CD4-positive, CD25-positive, alpha-beta regulatory T cell (primary cell): ENCODE measurements around the gene CSNK2B. TPM values are rescaled to one million over a fixed set of nuclear protein-coding genes. Genes with fewer than 3 reads are reported as not detected.

Experiments used
- ATAC-seq, 2 donors: fragments of 150-1000 bp; cut with Tn5 transposase; one replicate each; pipeline ENCODE4 v1.10.0; 2021; ENCODE audit warnings: low read depth in 2 of 2, moderate number of reproducible peaks in 2 of 2, moderate library complexity in 1 of 2
- DNase-seq, 3 donors: peaks; one replicate each; pipeline versions ENCODE4 v3.0.0 to v3.0.0-alpha.2; 2012 to 2022; ENCODE audit warnings: mixed read lengths in 1 of 3
- H3K27ac ChIP-seq: one replicate; pipeline ENCODE4 v1.7.0; 2013; ENCODE audit warnings: mild to moderate bottlenecking, low read length; ENCODE audit not compliant: insufficient read depth, poor library complexity, severe bottlenecking
- H3K27me3 ChIP-seq: one replicate; pipeline ENCODE4 v1.7.0; 2013; ENCODE audit warnings: low read length; ENCODE audit not compliant: control insufficient read depth, insufficient read depth
- H3K36me3 ChIP-seq: one replicate; pipeline ENCODE4 v1.7.0; 2013; ENCODE audit warnings: mild to moderate bottlenecking, low read length, moderate library complexity; ENCODE audit not compliant: control insufficient read depth, insufficient read depth
- H3K4me1 ChIP-seq: 2 replicates; pipeline ENCODE4 v1.7.0; 2013; ENCODE audit warnings: mild to moderate bottlenecking, low read length; ENCODE audit not compliant: insufficient read depth, control insufficient read depth, poor library complexity, severe bottlenecking
- H3K4me3 ChIP-seq: one replicate; pipeline ENCODE4 v1.7.0; 2013; ENCODE audit warnings: low read depth, mild to moderate bottlenecking, low read length, moderate library complexity
- H3K9me3 ChIP-seq, 2 experiments: 1 replicate in 1 of 2; 2 replicates in 1 of 2; pipeline ENCODE4 v1.7.0; 2013; ENCODE audit warnings: low read length in 2 of 2, mild to moderate bottlenecking in 1 of 2, moderate library complexity in 1 of 2; ENCODE audit not compliant: control insufficient read depth in 2 of 2
- H3K27ac Mint-ChIP-seq, 3 donors: one replicate each; pipeline ENCODE4 v1.8.0; 2020 to 2022; ENCODE audit warnings: mild to moderate bottlenecking in 3 of 3, mixed read lengths in 3 of 3, moderate library complexity in 2 of 3
- H3K27me3 Mint-ChIP-seq: one replicate; pipeline ENCODE4 v1.8.0; 2022; ENCODE audit warnings: mild to moderate bottlenecking, mixed read lengths
- H3K36me3 Mint-ChIP-seq: one replicate; pipeline ENCODE4 v1.8.0; 2020; ENCODE audit warnings: mixed read lengths
- H3K4me1 Mint-ChIP-seq, 4 donors: one replicate each; pipeline ENCODE4 v1.8.0; 2020 to 2022; ENCODE audit warnings: mixed read lengths in 4 of 4, mild to moderate bottlenecking in 1 of 4
- H3K4me3 Mint-ChIP-seq, 4 donors: one replicate each; pipeline ENCODE4 v1.8.0; 2020 to 2022; ENCODE audit warnings: mild to moderate bottlenecking in 4 of 4, mixed read lengths in 4 of 4, moderate library complexity in 3 of 4
- H3K9me3 Mint-ChIP-seq, 7 donors: one replicate each; pipeline ENCODE4 v1.8.0; 2020 to 2022; ENCODE audit warnings: mixed read lengths in 7 of 7, mild to moderate bottlenecking in 3 of 7, moderate library complexity in 2 of 7
- polyA plus RNA-seq, 4 donors: library from polyadenylated mRNA; unstranded; fragments of 300-500 nt; fragmentation: Illumina TruSeq; gene quantifications; one replicate each; pipeline ENCODE4 v1.2.3, GENCODE V29; 2021
- total RNA-seq: library from RNA; stranded (reverse); gene quantifications from one replicate; pipeline ENCODE4 v1.2.3, GENCODE V29; 2022

Gene CSNK2B
- total and polyA plus RNA-seq, 5 donors from 2014 or later = 141 to 285 (median 240) TPM

DNA sequence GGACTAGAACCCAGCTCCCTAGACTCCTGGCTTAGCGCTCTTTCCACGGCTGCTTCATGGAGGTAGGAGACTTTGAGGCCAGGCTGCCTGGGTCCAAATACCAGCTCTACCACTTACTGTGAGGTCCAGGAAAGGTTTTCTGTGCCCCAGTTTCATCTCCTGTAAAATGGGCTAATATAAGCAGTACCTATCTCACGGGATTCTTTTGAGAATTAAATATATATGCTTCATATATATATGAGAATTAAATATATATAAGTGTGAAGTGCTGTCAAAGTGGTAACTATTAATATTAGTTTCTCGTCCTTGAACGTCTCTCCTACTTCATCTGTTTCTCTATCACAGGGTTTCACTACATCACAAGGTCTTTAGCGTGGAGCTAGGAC, 25.2 kb downstream of the CSNK2B start:
- H3K4me1 Mint-ChIP-seq = peaks cover 0 to 3% (median 0%) of the 10 kb centered on the region in 4 donors
- no peaks in the 10 kb centered on the region for H3K4me1 ChIP-seq
- no peaks in the 10 kb centered on the region for H3K9me3 Mint-ChIP-seq
- H3K36me3 Mint-ChIP-seq = peaks cover 37% of the 10 kb centered on the region
- H3K27me3 ChIP-seq = no peaks in the 10 kb centered on the region
- DNase-seq = no peak
- H3K4me3 ChIP-seq = no peak overlapping the region
- peaks cover 78% of the 10 kb centered on the region for H3K36me3 ChIP-seq
- no peaks in the 10 kb centered on the region for H3K27me3 Mint-ChIP-seq
- ATAC-seq = no peak
- H3K27ac Mint-ChIP-seq = peak overlapping the region in 1 of 3 donors; percentile 22
- H3K27ac ChIP-seq = no peak overlapping the region
- no peak overlapping the region for H3K4me3 Mint-ChIP-seq
- no peaks in the 10 kb centered on the region for H3K9me3 ChIP-seq

DNA sequence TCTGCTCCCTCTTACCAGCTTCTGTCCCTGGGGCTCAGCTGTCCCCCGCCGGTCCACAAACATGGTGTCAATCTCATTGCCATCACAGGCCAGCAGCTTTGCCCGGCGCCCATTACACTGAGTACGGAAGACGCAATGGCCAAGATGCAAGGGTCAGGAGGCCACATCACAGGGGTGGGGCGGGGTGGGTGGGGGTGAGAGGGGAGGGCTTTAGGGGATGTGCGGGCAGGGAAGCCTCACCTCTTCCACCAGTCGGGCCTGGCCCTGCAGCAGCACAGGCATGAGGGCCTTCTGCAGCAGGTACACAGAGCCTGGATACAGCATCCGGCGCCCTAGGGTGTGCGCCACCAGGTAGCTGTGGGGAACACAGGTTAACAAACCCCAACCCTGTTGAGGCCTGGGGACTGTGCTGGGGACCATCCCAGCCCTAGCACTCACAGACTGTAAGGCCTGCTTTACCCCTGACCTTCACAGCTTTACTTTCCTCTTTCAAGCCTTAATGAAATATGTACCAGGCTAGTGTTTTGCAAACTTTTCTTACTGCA, 25.8 kb downstream of the CSNK2B start:
- H3K27ac Mint-ChIP-seq = no peak overlapping the region

DNA sequence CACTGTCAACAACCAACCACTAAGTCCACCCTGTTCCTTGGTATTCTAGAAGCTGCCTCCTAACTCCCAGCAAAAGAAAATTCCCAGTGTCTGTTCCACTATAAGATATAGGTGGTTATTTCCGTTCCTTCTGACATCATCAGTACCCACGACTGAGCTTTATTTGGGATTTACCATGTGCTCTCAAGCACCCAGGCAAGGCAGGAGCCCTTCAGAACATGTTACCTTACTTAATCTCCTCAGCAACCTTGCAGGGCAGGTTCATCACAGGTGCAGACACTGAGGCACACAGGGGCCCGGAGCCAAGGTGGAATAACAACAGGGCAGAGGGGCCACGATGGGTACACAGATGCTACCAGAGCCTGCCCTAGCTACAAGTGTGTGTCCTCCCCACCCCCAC, 26.5 kb downstream of the CSNK2B start:
- Histone ChIP-seq H3K36me3 (peaks cover 73% of the 10 kb centered on the region), H3K27me3 (no peaks in the 10 kb centered on the region), H3K9me3 (no peaks in the 10 kb centered on the region), H3K4me1 (no peaks in the 10 kb centered on the region), H3K4me3 (no peak overlapping the region), H3K27ac (no peak overlapping the region)
- H3K4me3 Mint-ChIP-seq = peak overlapping the region in 1 of 4 donors; percentile 16
- peaks cover 39% of the 10 kb centered on the region for H3K36me3 Mint-ChIP-seq
- ATAC-seq (no peak), DNase-seq (no peak)
- H3K4me1 Mint-ChIP-seq = peaks cover 0 to 8% (median 2%) of the 10 kb centered on the region in 4 donors
- H3K9me3 Mint-ChIP-seq = no peaks in the 10 kb centered on the region
- H3K27ac Mint-ChIP-seq = no peak overlapping the region
- H3K27me3 Mint-ChIP-seq = no peaks in the 10 kb centered on the region

More for the DNA sequence above, 25.8 kb downstream of the CSNK2B start:
- H3K4me1 ChIP-seq = no peaks in the 10 kb centered on the region
- no peak overlapping the region for H3K27ac ChIP-seq
- Mint-ChIP-seq H3K4me1 (peaks cover 0 to 3% (median 0%) of the 10 kb centered on the region in 4 donors), H3K9me3 (no peaks in the 10 kb centered on the region), H3K27me3 (no peaks in the 10 kb centered on the region), H3K4me3 (no peak overlapping the region), H3K36me3 (peaks cover 33% of the 10 kb centered on the region)
- H3K4me3 ChIP-seq = no peak overlapping the region
- DNase-seq (no peak), ATAC-seq (no peak)
- H3K9me3 ChIP-seq = no peaks in the 10 kb centered on the region
- no peaks in the 10 kb centered on the region for H3K27me3 ChIP-seq
- peaks cover 77% of the 10 kb centered on the region for H3K36me3 ChIP-seq

- H3K27me3 Mint-ChIP-seq = no peaks in the 10 kb centered on the region
- peak overlapping the region in 1 of 3 donors; percentile 36 for H3K27ac Mint-ChIP-seq
- peaks cover 41% of the 10 kb centered on the region for H3K36me3 Mint-ChIP-seq
These were observed 27.0 kb downstream of the CSNK2B start for GRCh38 chr6:31692886-31693285.

GRCh38 chr6:31693535-31693934, 27.7 kb downstream of the CSNK2B start:
- no peaks in the 10 kb centered on the region for H3K9me3 Mint-ChIP-seq
- Histone ChIP-seq H3K9me3 (no peaks in the 10 kb centered on the region), H3K27ac (no peak overlapping the region), H3K4me1 (no peaks in the 10 kb centered on the region), H3K4me3 (no peak overlapping the region), H3K27me3 (no peaks in the 10 kb centered on the region), H3K36me3 (peaks cover 67% of the 10 kb centered on the region)
- H3K36me3 Mint-ChIP-seq = peaks cover 40% of the 10 kb centered on the region
- H3K27me3 Mint-ChIP-seq = no peaks in the 10 kb centered on the region
- peaks cover 5 to 16% (median 9%) of the 10 kb centered on the region in 4 donors for H3K4me1 Mint-ChIP-seq
- no peak for ATAC-seq
- H3K27ac Mint-ChIP-seq = peak overlapping the region in 1 of 3 donors; percentile 6
- H3K4me3 Mint-ChIP-seq = no peak overlapping the region
- no peak for DNase-seq

More at GRCh38 chr6:31692886-31693285, 27.0 kb downstream of the CSNK2B start:
- H3K27ac ChIP-seq = no peak overlapping the region
- H3K4me3 ChIP-seq = no peak overlapping the region
- H3K9me3 ChIP-seq = no peaks in the 10 kb centered on the region
- no peaks in the 10 kb centered on the region for H3K4me1 ChIP-seq
- Mint-ChIP-seq H3K9me3 (no peaks in the 10 kb centered on the region), H3K4me1 (peaks cover 3 to 13% (median 7%) of the 10 kb centered on the region in 4 donors), H3K4me3 (no peak overlapping the region)
- H3K27me3 ChIP-seq = no peaks in the 10 kb centered on the region
- ATAC-seq (no peak), DNase-seq (no peak)
- peaks cover 72% of the 10 kb centered on the region for H3K36me3 ChIP-seq

GRCh38 chr6:31697555-31697954, 31.7 kb downstream of the CSNK2B start:
- Histone ChIP-seq H3K9me3 (no peaks in the 10 kb centered on the region), H3K27me3 (no peaks in the 10 kb centered on the region), H3K4me1 (peaks cover 22% of the 10 kb centered on the region), H3K36me3 (peaks cover 42% of the 10 kb centered on the region), H3K4me3 (no peak overlapping the region), H3K27ac (no peak overlapping the region)
- no peaks in the 10 kb centered on the region for H3K9me3 Mint-ChIP-seq
- peaks cover 5 to 45% (median 33%) of the 10 kb centered on the region in 4 donors for H3K4me1 Mint-ChIP-seq
- no peak for ATAC-seq
- peak overlapping the region; percentile 37 to 79 (median 38) for H3K27ac Mint-ChIP-seq
- H3K36me3 Mint-ChIP-seq = peaks cover 30% of the 10 kb centered on the region
- no peak overlapping the region for H3K4me3 Mint-ChIP-seq
- H3K27me3 Mint-ChIP-seq = peaks cover 2% of the 10 kb centered on the region
- peak in 1 of 3 donors; percentile 10 for DNase-seq

DNA sequence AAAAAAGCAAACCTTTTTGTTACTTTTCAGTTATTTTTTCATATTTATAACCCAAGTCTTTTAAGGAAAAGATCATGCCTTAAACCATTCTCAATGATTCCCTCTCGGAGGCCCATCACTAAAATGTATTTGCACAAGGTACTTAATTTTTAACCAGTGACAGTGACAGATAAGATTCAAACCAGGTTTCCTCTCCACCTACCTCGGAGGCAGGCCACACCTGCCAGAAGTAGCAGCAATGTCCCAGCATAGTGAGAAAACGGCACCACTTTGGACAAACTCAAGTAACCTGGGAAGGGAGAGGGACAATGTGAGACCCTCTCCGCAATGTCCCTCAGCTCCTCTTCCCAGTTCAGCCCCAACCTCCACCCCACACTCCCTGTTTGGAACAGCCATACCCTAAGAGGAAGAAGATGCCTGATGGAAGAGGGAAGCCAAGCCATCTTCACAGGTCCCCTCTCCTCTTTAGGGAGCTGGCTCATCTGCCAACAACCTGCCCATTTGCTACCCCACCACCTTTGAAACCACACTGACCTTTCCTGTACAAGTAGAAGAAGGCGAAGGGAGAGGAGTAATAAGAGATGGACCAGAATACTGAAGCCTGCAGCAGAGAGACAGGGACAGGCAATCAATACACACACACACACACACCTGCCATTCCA, 35.0 kb downstream of the CSNK2B start:
- H3K27ac Mint-ChIP-seq = peak overlapping the region; percentile 49 to 98 (median 98)
- no peak for ATAC-seq
- peak overlapping the region; percentile 84 to 100 (median 98) for H3K4me3 Mint-ChIP-seq
- H3K27me3 Mint-ChIP-seq = peaks cover 6% of the 10 kb centered on the region
- Histone ChIP-seq H3K9me3 (no peaks in the 10 kb centered on the region), H3K4me1 (peaks cover 32% of the 10 kb centered on the region), H3K27me3 (no peaks in the 10 kb centered on the region), H3K4me3 (peak overlapping the region; percentile 48), H3K27ac (no peak overlapping the region), H3K36me3 (peaks cover 19% of the 10 kb centered on the region)
- peaks cover 5 to 57% (median 39%) of the 10 kb centered on the region in 4 donors for H3K4me1 Mint-ChIP-seq
- H3K9me3 Mint-ChIP-seq = no peaks in the 10 kb centered on the region
- no peak for DNase-seq
- peaks cover 21% of the 10 kb centered on the region for H3K36me3 Mint-ChIP-seq
